Mononuclear cell (primary cell): ENCODE data around the gene UBE4B. TPM values are rescaled to one million over a fixed set of nuclear protein-coding genes. Genes with fewer than 3 reads are reported as not detected.
"Not testable (repeated sequence)": the region's sequence is repeated elsewhere in the genome, so short reads cannot be mapped to it uniquely, and the experiment has no call there.

Source experiments
- H3K27me3 ChIP-seq: 2 replicates; pipeline ENCODE4 v1.6.0; 2011; ENCODE audit warnings: low read length, control low read depth; ENCODE audit not compliant: insufficient read depth
- H3K4me1 ChIP-seq: 2 replicates; pipeline ENCODE4 v1.5.1; 2011; ENCODE audit warnings: mild to moderate bottlenecking, low read length, control low read depth; ENCODE audit not compliant: insufficient read depth
- H3K4me3 ChIP-seq: 2 replicates; pipeline ENCODE4 v1.5.1; 2011; ENCODE audit warnings: mild to moderate bottlenecking, low read length, moderate library complexity
- H3K9me3 ChIP-seq: 2 replicates; pipeline ENCODE4 v1.5.1; 2011; ENCODE audit warnings: low read depth, mild to moderate bottlenecking, control low read depth, low read length
- total RNA-seq: library from RNA; depleted of rRNA; stranded (reverse); fragments of >200 nt; gene quantifications from one replicate; pipeline ENCODE4 v1.2.3, GENCODE V29; 2012

Gene UBE4B
- total RNA-seq: 26.7 TPM

GRCh38 chr1:10032590-10033358 is at the start of gene UBE4B:
Gene UBE4B, plus strand, starts transcription at chr1:10032958. Its CDS starts 713 bp downstream, at chr1:10033671.
- H3K4me3 ChIP-seq: peak within 1 kb of the TSS; percentile 89

GRCh38 chr1:9984253-9984652 is 48.5 kb upstream of the UBE4B start:
- Histone ChIP-seq H3K27me3 (no peaks in the 10 kb centered on the region), H3K4me3 (no peak overlapping the region), H3K4me1 (peaks cover 2% of the 10 kb centered on the region), H3K9me3 (no peaks in the 10 kb centered on the region)

More at GRCh38 chr1:10032590-10033358, at the start of gene UBE4B:
- no peaks in the 10 kb centered on the region for H3K9me3 ChIP-seq
- no peaks in the 10 kb centered on the region for H3K27me3 ChIP-seq
- peaks cover 24% of the 10 kb centered on the region for H3K4me1 ChIP-seq

- H3K4me1 ChIP-seq: peaks cover 10% of the 10 kb centered on the region
- no peak overlapping the region for H3K4me3 ChIP-seq
- no peaks in the 10 kb centered on the region for H3K27me3 ChIP-seq
- H3K9me3 ChIP-seq: no peaks in the 10 kb centered on the region
Observed at GRCh38 chr1:9985001-9985400, 47.8 kb upstream of the UBE4B start.

GRCh38 chr1:9989773-9990172 is 43.0 kb upstream of the UBE4B start:
- H3K27me3 ChIP-seq: no peaks in the 10 kb centered on the region
- H3K4me1 ChIP-seq: peaks cover 46% of the 10 kb centered on the region
- no peaks in the 10 kb centered on the region for H3K9me3 ChIP-seq
- no peak overlapping the region for H3K4me3 ChIP-seq

GRCh38 chr1:9990944-9991343 is 41.8 kb upstream of the UBE4B start:
- Histone ChIP-seq H3K4me1 (peaks cover 46% of the 10 kb centered on the region), H3K9me3 (no peaks in the 10 kb centered on the region), H3K4me3 (no peak overlapping the region), H3K27me3 (no peaks in the 10 kb centered on the region)

GRCh38 chr1:9992910-9993309 is 39.8 kb upstream of the UBE4B start:
- H3K4me1 ChIP-seq: peaks cover 55% of the 10 kb centered on the region

GRCh38 chr1:9993561-9994075 is 39.1 kb upstream of the UBE4B start:
- Histone ChIP-seq H3K4me3 (no peak overlapping the region), H3K27me3 (peaks cover 15% of the 10 kb centered on the region), H3K9me3 (no peaks in the 10 kb centered on the region), H3K4me1 (peaks cover 61% of the 10 kb centered on the region)

More at GRCh38 chr1:9992910-9993309, 39.8 kb upstream of the UBE4B start:
- Histone ChIP-seq H3K9me3 (no peaks in the 10 kb centered on the region), H3K27me3 (peaks cover 8% of the 10 kb centered on the region), H3K4me3 (no peak overlapping the region)

GRCh38 chr1:9996624-9997582 is 35.9 kb upstream of the UBE4B start, which contains the start of gene RBP7:
Gene RBP7, plus strand, starts transcription at chr1:9997228. Its CDS starts 31 bp downstream, at chr1:9997259.
- Histone ChIP-seq H3K27me3 (peaks cover 29% of the 10 kb centered on the region), H3K9me3 (no peaks in the 10 kb centered on the region), H3K4me1 (peaks cover 32% of the 10 kb centered on the region), H3K4me3 (peak within 1 kb of the TSS; percentile 35)

GRCh38 chr1:10001016-10001665 is 31.6 kb upstream of the UBE4B start:
- peaks cover 29% of the 10 kb centered on the region for H3K27me3 ChIP-seq
- H3K4me3 ChIP-seq: no peak overlapping the region
- H3K9me3 ChIP-seq: no peaks in the 10 kb centered on the region
- H3K4me1 ChIP-seq: peaks cover 15% of the 10 kb centered on the region

GRCh38 chr1:10005248-10005647 is 27.5 kb upstream of the UBE4B start:
- not testable (repeated sequence) for H3K27me3 ChIP-seq, H3K4me1 ChIP-seq, H3K4me3 ChIP-seq, H3K9me3 ChIP-seq

- Histone ChIP-seq H3K9me3 (no peaks in the 10 kb centered on the region), H3K4me3 (no peak overlapping the region), H3K27me3 (no peaks in the 10 kb centered on the region), H3K4me1 (no peaks in the 10 kb centered on the region)
Observed at GRCh38 chr1:10007169-10007568, 25.6 kb upstream of the UBE4B start.

- Histone ChIP-seq H3K9me3 (no peaks in the 10 kb centered on the region), H3K27me3 (no peaks in the 10 kb centered on the region), H3K4me1 (no peaks in the 10 kb centered on the region), H3K4me3 (no peak overlapping the region)
Observed at GRCh38 chr1:10014016-10014415, 18.7 kb upstream of the UBE4B start.

GRCh38 chr1:10019561-10019960 is 13.2 kb upstream of the UBE4B start:
- Histone ChIP-seq H3K27me3 (no peaks in the 10 kb centered on the region), H3K4me3 (no peak overlapping the region), H3K4me1 (peaks cover 15% of the 10 kb centered on the region), H3K9me3 (no peaks in the 10 kb centered on the region)

GRCh38 chr1:10020086-10020485 is 12.7 kb upstream of the UBE4B start:
- H3K4me1 ChIP-seq: peaks cover 15% of the 10 kb centered on the region
- no peaks in the 10 kb centered on the region for H3K27me3 ChIP-seq
- H3K9me3 ChIP-seq: no peaks in the 10 kb centered on the region
- H3K4me3 ChIP-seq: no peak overlapping the region
